Measurements from ENCODE around the gene SOX15.

DNA sequence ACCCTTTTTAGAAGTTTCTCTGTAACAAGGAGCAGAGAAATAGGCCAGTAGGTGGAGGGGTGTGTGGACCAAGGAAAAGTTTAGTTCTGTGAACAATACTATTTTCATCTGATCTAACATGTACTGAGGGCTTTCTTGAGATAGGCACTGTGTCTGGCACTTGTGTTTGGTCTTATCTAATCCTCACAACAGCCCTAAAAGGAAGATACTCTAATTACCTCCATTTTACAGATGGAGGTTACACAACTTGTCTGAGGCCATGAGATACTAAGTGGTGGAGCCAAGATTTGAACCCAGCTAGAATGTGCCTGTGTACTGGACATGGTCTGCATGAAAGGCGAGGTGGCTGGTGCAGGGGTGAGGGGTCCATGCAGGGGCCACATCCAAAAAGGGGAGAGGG, 36.5 kb downstream of the SOX15 start:
- TF ChIP-seq, protein P1, sequence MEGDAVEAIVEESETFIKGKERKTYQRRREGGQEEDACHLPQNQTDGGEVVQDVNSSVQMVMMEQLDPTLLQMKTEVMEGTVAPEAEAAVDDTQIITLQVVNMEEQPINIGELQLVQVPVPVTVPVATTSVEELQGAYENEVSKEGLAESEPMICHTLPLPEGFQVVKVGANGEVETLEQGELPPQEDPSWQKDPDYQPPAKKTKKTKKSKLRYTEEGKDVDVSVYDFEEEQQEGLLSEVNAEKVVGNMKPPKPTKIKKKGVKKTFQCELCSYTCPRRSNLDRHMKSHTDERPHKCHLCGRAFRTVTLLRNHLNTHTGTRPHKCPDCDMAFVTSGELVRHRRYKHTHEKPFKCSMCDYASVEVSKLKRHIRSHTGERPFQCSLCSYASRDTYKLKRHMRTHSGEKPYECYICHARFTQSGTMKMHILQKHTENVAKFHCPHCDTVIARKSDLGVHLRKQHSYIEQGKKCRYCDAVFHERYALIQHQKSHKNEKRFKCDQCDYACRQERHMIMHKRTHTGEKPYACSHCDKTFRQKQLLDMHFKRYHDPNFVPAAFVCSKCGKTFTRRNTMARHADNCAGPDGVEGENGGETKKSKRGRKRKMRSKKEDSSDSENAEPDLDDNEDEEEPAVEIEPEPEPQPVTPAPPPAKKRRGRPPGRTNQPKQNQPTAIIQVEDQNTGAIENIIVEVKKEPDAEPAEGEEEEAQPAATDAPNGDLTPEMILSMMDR (IDR thresholded peaks at IDR 0.05; ENCODE audit: poor library complexity) = no peak
- TF ChIP-seq EZH2 (IDR thresholded peaks at IDR 0.05; ENCODE audit: borderline replicate concordance) (no peak), EZH2phosphoT487 (IDR thresholded peaks at IDR 0.05; ENCODE audit: low read depth, severe bottlenecking, unreplicated experiment) (no peak)

Measured in hepatocyte (in vitro differentiated cells).